Measurements from ENCODE around the gene CAPN9.

GRCh38 chr1:230757856-230758708, 10.9 kb downstream of the CAPN9 start:
- TF ChIP-seq CTCF (conservative IDR thresholded peaks at IDR 0.05; ENCODE audit: low read depth, low read length), result no peak
- no peak for TF ChIP-seq EZH2 (IDR thresholded peaks at IDR 0.05; ENCODE audit: low read length, unreplicated experiment)
